ENCODE results near the gene TNKS1BP1.
"Not testable (repeated sequence)": the region's sequence is repeated elsewhere in the genome, so short reads cannot be mapped to it uniquely, and the experiment has no call there.

TNKS1BP1 gene

DNA sequence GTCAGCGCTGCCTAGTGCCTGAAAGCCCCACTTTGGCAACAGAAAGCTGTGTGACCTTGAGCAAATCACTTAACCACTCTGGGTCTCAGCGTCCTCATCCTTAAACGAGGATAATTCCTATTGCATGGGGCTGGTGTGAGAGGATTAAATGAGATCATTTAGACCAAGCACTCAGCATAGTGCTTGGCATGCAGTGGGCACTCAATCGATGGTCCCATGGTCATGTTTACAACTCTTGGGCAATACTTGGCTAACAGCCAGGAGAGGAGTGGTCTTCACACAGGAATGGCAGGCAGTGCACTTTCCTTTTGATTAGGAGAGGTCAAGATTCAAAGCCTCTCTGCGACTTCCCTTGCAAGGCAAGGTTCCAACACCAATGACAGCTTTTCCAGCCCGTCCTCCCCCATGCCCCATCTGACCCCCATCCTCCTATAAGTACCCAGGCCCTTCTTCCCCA is 14.1 kb downstream of the TNKS1BP1 start:
- no peak for DNase-seq

DNA sequence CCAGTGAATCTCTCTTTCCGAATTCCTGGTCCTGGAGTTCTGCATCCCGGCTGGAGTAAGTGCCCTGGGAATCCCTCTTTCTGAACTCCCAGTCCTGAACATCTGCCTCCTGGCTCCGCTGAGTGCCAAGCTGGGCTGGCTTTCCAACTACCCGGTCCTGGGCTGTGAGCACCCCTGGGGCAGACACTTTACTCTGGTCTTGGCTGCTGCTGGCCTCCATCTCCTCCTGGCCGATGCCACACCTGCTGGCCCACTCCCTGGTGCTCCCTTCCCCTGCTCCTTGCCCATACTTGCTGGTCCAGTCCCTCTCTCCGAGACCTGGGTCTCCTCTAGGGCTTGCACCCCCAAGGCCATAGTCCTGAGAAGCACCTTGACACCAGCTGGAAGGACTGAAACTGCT is 14.7 kb downstream of the TNKS1BP1 start:
- DNase-seq, result no peak

DNA sequence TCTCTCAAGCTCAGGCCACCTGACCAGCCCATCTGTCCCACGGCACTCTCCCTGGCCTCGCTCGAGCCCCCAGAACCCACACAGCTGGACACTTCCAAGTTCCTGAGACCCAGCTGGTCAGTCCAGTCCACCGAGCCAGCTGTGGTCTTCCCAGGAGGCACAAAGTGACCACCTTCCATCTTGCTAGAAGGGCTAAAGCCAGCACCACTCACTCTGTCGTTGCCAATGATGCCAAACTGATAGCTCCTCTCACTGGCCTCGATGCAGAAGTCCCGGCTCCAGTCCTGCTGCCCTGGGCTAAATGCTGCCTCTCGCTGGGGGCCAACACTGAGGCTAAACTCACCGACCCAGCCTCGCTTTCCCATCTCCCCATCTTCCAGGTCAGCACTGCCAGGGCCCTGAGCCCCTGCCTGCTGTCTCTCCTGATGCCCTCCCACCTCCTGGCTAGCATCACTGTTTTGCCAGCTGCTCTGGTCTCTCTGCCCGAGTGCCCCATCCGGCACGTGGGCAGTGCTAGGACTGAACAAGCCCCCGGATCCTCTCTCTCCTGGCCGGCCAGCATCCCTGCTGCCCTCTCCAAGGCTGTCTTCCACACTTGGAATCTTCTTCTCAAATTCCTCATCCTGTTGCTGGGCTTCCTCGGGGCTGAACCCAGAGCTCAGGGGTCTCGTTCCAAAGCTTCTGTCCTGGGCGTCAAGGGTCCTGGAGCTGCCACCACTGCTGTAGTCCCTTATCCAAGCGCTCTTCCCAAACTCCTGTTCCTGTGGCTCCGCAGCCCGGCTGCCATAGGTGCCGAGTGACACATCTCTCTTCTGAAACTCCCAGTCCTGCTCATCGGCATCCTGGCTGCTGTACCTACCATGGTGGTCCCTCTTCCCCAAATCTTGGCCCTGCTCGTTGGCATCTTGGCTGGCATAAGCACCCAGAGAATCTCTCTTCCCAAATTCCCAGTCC is 15.4 kb downstream of the TNKS1BP1 start:
- DNase-seq, result no peak

DNA sequence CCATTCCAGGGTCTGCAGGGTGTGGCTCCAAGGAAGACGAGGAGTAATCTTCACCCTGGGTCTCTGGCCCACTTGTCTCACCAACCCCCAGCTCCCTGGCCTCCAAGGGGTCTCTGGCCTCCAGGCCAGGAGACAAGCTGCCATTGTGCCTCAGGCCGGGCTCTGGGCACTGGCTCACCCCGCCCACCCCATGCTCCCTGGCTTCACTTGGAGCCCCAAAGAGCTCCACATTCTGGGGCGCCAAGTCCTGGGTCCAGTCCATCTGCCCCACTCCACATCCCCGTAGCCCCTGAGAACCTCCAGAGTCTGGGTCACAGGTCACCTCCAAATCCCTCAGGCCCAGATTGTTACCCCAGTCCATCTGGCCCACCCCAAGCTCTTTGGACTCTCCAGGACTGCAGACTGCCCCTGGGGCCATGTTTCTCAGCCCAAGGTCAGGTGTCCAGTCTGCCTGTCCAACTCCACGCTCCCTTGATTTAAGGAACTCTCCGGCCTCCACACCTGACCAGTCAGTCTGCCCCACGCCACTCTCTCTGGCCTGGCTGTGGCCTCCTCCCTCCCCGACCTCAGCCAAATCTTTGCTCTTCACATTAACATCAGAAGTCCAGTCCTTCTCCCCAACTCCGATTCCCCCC is 16.2 kb downstream of the TNKS1BP1 start:
- DNase-seq, result no peak

DNA sequence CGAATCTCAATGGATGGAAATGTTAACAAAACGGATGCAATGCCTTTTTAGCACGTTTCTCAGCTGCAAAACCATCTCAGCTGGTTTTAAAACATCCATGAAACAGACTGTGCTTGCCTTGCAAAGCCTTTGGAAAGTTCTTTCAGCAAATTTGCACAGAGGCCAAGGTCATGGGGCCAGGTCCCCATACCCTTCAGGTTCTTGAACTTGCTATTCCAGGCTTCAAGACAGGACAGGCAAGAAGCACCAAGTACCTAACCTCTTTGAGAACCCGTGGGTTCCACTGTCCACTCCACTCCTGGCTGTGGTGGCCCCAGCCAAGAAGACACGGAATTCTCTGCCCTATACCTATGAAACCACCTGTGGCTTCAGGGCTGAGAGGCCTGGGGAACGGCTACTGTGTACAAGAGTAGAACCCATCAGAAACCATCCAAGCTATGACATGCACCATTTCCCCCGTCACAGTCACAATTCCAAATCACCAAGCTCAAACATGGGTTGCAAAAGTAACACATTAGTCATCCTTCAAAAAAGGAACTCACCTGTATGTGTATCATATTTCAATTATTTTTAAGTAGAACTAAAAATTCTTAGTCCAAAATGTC is 17.0 kb downstream of the TNKS1BP1 start:
- no peak for DNase-seq

DNA sequence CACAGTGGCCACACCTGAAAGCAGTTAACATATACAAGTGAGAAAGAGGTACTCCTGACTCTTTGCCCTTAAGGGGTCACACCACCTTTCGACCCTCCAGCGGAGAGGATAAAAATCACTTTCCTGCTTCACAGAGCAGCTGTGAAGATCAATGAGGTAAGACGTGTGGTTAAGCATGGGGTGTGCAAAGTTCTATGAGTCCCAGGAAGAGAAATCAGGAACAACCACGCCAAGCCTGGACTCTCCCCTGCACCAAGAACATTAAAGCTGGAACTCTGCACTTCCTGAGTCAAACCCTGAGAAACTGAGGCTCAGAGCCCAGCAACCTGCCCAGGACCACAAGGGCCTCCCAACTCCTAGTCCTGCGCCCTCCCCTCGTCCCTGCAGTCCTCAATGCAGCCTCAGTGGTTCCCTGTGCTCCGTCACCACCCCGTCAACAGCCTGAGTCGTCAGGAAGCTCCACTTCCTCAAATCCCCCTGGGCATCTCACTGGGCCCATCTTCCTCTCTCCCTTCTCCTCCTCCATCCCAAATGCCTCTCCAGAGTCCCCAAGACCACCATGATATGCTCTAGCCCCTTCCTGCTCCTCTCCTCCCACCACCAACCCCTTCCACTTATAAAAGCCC is 17.7 kb downstream of the TNKS1BP1 start:
- no peak for DNase-seq

DNA sequence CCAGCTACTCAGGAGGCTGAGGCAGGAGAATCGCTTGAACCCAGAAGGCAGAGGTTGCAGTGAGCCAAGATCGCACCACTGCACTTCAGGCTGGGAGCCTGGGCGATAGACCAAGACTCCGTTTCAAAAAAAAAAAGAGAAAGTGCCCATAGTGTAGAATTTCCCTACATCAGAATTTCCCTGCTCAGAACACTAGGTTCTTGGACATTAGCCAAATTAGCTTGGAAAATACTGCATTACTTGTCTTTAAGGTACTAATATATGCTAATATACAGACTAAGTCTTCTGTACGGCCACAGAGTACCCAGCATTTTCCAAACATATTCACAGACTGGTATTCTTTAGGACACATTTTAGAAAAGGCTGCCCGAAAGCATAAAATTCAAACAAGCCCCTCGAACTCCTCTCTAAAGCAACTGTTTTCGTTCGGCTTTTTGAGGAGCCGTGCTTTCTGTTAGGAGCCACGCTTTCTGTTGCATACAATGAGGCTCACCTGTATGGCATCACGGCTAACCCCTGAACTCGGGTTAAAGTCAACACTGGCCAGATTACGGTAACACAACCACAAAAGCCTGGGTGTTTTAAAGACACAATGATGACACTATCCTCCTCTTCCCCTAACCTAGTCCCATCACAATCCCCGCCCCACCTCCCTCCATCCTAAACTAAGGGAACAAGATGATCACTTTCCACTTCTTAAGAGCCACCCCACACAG is 18.4 kb downstream of the TNKS1BP1 start:
- no peak for DNase-seq

DNA sequence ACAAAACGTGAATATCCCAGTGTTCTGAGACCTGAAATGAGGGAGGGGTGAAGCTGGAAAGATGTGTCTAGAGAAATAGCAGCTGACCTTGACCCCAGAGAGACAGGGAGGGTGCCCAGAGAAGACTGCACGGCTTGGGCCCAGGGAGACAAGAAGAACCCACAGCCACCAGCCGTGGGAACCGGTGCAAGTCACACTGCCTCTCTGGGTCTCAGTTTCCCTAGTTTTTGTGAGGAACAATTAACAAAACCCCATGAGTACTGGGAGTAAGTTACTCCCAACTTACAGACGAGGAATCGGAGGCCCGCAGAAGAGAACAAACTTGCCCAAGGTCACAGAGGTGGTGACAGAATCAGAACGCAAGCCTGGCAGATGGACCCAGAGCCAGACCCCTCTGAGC is 19.2 kb downstream of the TNKS1BP1 start:
- no peak for DNase-seq

DNA sequence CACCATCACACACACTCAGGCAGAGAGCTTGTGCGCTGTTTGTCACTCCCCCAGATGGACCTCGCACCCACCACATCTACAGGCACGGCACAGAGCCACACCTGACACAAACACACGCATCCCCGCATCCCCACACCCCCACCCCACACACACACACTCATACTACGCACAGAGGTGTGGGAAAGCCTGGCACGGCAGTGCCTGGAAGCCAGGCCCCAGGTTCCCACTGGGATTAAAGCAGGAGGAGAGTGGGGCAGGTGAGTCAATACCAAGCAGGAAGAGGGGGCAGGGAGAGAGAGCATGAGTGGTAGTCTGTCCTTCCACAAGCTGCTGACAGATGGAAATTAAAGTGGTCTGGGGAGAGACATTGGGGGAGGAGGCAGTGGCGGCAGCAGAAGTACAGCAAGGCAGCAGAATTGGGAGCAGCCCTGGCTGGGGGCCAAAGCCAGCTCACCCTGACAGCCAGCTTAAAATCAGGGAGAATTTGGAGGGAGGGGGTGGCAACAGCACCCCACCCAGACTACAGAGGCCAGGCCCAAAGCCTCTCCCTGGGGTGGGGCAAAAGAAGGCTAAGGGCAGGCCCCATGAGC is 20.7 kb downstream of the TNKS1BP1 start:
- no peak for DNase-seq

DNA sequence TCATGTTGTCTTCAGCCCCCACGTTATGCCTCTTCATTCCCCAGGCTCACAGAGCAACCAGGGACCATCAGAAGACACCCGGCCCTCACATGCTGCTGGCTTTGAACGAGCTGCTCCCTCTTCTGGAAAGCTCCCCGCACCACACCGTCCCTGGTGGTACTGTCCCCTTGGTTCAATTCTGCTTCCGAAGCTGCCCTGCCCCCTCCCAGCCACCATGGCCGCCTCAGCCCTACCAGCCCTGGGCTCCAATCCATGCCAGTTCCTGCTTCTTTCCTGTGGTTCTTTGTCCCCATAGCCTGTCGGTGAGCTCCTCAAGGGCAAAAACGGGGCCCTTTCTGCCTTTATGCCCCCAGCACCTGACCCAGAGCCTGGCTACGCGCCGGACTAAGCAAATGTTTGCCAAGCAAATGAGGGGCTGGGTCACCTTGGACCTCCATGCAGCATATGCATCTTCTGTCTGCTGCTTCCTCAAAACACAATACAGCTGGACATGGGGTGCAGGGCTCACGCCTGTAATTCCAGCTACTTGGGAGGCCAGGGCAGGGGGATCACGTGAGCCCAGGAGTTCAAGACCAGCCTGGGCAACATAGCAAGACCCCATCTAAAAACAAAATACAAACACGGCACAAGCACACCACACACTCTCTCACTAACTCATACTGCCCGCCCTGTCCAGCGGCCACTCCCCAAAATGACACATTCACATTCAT is 21.3 kb downstream of the TNKS1BP1 start:
- DNase-seq, result no peak

DNA sequence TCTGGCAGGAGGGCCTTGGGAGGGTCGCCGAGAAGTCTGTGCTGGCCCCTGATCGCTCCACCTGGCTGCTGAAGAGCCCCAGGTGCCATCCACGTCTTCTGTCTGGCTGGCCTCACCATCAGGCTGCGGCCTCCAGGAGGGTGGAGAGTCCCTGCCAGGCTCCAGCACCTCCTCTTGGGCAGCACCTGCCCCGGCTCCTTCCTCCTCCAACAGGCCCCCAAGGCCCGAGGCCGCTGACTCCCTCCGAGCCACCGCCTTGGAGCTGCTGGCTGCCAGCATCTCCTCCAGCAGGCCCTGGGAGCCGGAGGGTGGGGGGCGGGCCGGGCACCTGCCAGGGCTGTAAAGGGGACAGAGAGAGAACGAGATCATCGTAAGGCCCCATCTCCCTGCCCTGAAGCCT is 22.3 kb downstream of the TNKS1BP1 start:
- no peak for DNase-seq

DNA sequence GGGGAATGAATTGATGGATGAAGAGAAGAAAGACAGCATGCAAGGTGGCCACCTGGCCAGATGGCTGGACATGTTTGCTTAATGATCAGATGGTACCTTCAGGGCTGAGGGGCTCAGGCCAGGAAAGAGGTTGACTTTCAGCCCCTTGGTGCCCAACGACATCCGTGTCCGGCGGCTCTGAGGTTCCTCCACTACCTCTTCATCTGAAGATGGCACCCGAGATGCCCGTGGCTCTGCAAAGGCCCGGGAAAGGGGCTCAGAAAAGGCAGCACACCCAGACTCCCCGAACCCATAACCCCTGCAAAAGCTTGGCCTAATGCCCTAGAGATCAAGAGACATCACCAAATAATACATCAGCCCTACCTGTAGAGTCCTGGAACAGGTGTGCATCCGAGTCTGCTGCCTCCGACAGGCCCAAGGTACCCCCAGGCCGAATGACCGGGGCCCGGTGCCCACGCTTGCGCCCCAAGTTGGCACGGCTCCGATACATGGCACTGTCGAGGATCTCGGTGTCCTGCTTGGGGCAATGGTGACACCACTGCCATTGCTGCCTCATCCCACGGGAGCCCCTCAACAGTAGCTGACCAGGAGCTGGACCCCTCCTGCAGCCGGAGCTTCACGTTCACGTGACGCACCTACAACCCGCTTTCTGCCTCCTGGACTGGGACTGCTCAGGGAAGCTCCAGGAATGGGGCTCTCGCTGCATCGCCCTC is 22.9 kb downstream of the TNKS1BP1 start:
- no peak for DNase-seq

DNA sequence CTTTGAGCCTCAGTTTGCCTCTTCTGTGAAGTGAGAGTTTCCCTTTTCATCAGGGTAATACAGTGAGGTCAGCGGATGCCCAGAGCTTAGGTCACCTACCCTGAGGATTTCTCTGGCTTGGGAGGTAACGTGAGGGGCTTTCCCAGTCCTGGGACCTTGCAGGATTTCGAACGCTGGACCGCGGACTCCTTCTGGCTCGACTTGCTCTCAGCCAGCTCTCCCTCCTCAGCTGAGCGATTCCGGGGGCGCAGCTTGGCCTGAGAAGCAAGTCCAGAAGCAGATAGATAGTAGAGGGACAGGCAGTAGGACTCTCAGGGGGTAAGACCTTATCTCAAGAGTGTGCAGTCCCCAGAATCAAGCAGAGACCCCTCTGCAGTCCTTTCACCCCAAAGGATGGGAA is 24.0 kb downstream of the TNKS1BP1 start:
- DNase-seq, result no peak

DNA sequence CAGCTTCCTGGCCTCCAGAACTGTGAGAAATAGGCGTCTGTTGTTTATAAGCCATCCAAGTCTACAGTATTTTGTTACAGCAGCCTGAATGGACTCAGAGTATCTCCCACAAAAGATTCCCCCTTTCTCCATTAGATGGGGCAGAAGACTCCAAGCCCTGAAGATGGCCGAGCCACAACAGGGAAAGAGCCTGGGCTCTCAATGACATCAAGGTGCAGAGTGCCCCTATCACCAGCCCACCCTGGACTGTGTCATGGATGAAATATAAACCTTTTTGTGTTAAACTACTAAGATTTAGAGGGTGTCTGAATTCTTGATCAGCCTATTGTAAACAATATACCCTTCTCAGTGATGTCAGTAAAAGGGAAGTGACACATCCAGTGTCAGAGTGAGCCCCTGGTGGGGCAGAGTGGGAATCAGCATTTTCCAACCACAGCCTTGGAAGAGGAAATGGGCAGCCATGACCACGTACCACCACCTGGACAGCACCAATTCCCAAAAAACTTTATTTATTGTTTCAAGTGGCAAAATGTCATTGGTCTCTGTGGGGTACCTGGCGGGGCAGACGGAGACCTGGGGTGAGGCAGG is 25.5 kb downstream of the TNKS1BP1 start:
- no peak for DNase-seq

DNA sequence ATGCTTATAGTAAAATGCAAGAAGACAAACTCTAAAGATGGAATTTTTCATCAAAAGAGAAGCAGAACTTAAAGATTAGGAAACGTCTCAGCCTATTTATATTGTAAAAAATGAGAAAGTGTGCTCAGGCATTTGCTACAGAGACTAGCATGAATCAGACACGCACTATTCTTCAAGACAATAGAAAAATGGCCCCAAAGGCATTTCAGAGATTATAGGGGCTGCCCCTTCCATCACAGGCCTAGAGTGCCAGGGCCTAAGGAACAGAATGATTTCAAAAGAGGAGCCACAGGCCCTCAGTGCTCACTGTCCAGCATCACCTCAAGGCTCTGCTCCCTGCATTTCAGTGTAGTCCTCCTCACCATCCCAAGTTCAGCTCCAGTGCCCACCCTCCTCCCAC is 27.5 kb downstream of the TNKS1BP1 start:
- no peak for DNase-seq

DNA sequence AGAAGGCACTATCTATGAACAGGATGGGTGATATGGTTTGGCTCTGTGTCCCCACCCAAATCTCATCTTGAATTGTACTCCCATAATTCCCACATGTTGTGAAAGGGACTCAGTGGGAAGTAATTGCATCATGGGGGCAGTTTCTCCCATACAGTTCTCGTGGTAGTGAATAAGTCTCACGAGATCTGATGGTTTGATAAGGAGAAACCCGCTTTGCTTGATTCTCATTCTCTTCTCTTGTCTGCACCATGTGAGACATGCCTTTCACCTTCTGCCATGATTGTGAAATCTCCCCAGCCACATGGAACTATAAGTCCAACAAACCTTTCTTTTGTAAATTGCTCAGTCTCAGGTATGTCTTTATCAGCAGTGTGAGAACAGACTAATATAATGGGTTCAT is 28.5 kb downstream of the TNKS1BP1 start:
- DNase-seq, result not testable (repeated sequence)

DNA sequence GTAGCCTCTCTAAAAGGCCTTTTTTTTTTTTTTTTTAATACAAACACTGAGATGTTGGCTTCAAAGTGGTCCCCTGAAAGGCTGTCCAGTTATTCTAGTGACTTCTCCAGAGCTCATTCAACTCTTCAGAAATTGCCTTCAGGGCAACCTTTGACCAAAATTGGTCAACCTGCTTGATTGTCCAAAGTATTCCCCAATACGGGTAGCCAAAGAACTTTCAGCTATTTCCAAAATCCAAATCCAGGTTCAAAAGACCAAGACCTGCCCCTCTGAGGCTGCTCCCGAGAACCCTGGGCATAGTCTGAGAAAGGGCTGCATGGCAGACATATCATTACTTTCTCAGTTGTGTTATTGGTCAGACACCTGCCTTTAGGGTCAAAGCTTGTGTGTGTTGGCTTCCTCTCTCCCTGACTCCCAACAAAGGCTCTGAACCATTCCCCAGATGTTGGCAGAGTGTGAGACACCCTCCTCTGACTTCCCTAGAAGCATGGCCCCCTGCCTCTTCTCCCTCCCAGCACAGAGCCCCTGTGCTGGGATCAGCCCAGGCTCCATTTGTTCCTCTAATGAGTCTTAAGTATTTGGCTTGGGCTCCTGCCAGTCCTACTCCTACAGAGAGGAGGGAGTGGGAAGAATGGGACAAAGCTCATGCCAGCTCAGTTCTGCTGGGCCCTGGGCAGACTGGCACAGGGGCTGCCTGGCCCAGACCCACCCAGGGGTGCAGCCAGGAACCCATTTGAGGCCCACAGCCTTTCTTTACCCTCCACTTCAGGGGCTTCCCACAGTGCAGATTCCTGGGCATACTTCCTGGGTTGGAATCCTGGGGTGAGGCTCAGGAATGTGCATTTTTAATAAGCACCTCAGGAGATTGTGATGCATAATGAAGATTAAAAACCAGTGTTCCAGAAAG is 30.3 kb downstream of the TNKS1BP1 start:
- no peak for DNase-seq

DNA sequence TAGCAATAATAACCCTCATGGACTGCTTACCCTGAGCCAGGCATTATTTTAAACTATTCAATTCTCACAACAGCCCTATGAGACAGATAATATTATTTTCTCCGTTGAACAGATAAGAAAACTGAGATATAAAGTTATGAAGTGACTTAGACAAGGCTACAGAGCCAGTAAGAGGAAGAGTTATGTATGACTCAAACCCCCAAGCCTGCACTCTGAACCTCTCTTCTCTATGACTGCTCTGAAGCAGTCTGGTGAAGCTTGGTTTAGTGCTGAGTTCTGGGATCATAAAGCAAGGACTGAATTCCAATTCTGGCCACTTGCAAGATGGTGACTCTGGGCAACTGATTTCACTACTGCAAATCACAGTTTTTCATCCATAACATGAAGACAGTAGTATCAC is 34.5 kb downstream of the TNKS1BP1 start:
- no peak for DNase-seq

Measured in CD4-positive, alpha-beta T cell treated with Interleukin-10 for 1 hour (primary cell).